Measurements from ENCODE around the gene FLNA. TPM values are rescaled to one million over a fixed set of nuclear protein-coding genes. Genes with fewer than 3 reads are reported as not detected.
A peak's percentile ranks its signal among the peaks of the same experiment; 100 is the strongest.
"Not testable (repeated sequence)": the region's sequence is repeated elsewhere in the genome, so short reads cannot be mapped to it uniquely, and the experiment has no call there.

Gene FLNA
- total RNA-seq, 1 experiment from 2014 or later: 1,841 TPM

- Histone ChIP-seq H3F3A (ENCODE audit: insufficient read depth, low read depth) (peaks cover 14% of the 10 kb centered on the region), H3K36me3 (ENCODE audit: low read depth) (no peaks in the 10 kb centered on the region), H4K20me1 (ENCODE audit: insufficient read depth) (no peaks in the 10 kb centered on the region), H3K9me2 (ENCODE audit: insufficient read depth) (no peaks in the 10 kb centered on the region), H3K27me3 (ENCODE audit: insufficient read depth, low read depth) (no peaks in the 10 kb centered on the region), H3K4me3 (no peak overlapping the region), H2AFZ (no peak overlapping the region), H3K4me1 (replicated peaks; ENCODE audit: insufficient read depth) (no peaks in the 10 kb centered on the region), H3K4me2 (no peak overlapping the region), H3K79me2 (ENCODE audit: low read depth) (no peaks in the 10 kb centered on the region), H3K27ac (no peak overlapping the region), H3K9me3 (ENCODE audit: insufficient read depth, low read depth) (no peaks in the 10 kb centered on the region)
- BruUV-seq (replicated peaks): TSS peak; percentile 34
- ChIA-PET CTCF (no interaction called here), POLR2A (ENCODE audit: unreplicated experiment) (interaction anchor here (0.5 to 1.0 kb wide), 4 partner anchors 22 to 64 kb away, joined by 3 to 12 read pairs (median 7); no protein-coding TSS in a partner anchor)
- no peak for TF ChIP-seq EZH2 (IDR thresholded peaks at IDR 0.05; ENCODE audit: low read depth)
- TF ChIP-seq, protein P1, sequence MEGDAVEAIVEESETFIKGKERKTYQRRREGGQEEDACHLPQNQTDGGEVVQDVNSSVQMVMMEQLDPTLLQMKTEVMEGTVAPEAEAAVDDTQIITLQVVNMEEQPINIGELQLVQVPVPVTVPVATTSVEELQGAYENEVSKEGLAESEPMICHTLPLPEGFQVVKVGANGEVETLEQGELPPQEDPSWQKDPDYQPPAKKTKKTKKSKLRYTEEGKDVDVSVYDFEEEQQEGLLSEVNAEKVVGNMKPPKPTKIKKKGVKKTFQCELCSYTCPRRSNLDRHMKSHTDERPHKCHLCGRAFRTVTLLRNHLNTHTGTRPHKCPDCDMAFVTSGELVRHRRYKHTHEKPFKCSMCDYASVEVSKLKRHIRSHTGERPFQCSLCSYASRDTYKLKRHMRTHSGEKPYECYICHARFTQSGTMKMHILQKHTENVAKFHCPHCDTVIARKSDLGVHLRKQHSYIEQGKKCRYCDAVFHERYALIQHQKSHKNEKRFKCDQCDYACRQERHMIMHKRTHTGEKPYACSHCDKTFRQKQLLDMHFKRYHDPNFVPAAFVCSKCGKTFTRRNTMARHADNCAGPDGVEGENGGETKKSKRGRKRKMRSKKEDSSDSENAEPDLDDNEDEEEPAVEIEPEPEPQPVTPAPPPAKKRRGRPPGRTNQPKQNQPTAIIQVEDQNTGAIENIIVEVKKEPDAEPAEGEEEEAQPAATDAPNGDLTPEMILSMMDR (conservative IDR thresholded peaks at IDR 0.05): no peak
- intact Hi-C loops (cut with micrococcal nuclease; ENCODE audit: unreplicated experiment): no loop called here
- DNase-seq: peak in 1 of 2 experiments; percentile 10
Measured at GRCh38 chrX:154348646-154349358, 25.6 kb downstream of the FLNA start.

DNA sequence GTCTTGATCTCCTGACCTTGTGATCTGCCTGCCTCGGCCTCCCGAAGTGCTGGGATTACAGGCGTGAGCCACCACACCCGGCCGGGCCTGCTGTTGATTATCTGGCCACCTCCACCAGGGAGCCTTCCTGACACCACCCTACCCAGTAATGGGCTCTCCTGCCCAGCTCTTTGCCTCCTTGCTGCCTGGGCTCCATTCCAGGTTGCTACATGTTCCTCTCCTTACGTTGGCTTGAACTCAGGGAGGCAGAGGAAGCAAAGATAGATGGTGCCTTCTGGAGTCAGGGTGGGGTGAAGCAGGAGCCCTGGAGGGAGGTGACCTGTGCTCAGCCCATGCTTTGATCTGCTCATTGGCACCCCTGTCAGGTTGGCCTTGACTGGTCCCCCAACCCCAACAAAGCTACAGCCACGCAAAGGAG lies 26.3 kb downstream of the FLNA start:
- no peaks in the 10 kb centered on the region for H3K36me3 ChIP-seq (ENCODE audit: low read depth)
- BruUV-seq (replicated peaks): no TSS peak
- H3K9me2 ChIP-seq (ENCODE audit: insufficient read depth): no peaks in the 10 kb centered on the region
- H2AFZ ChIP-seq: no peak overlapping the region
- H3K27ac ChIP-seq: no peak overlapping the region
- intact Hi-C loops (cut with micrococcal nuclease; ENCODE audit: unreplicated experiment): no loop called here
- H3F3A ChIP-seq (ENCODE audit: insufficient read depth, low read depth): peaks cover 14% of the 10 kb centered on the region
- POLR2A ChIA-PET (ENCODE audit: unreplicated experiment): interaction anchor here (0.6 to 1.0 kb wide), 2 partner anchors 23 to 28 kb away, joined by 3 to 12 read pairs; no protein-coding TSS in a partner anchor
- H4K20me1 ChIP-seq (ENCODE audit: insufficient read depth): no peaks in the 10 kb centered on the region
- CTCF ChIA-PET: no interaction called here
- H3K4me3 ChIP-seq: no peak overlapping the region
- no peaks in the 10 kb centered on the region for H3K4me1 ChIP-seq (replicated peaks; ENCODE audit: insufficient read depth)
- no peak for TF ChIP-seq EZH2 (IDR thresholded peaks at IDR 0.05; ENCODE audit: low read depth)
- H3K4me2 ChIP-seq: no peak overlapping the region
- DNase-seq: peak in 1 of 2 experiments; percentile 19
- no peaks in the 10 kb centered on the region for H3K27me3 ChIP-seq (ENCODE audit: insufficient read depth, low read depth)
- no peaks in the 10 kb centered on the region for H3K9me3 ChIP-seq (ENCODE audit: insufficient read depth, low read depth)
- H3K79me2 ChIP-seq (ENCODE audit: low read depth): no peaks in the 10 kb centered on the region

DNA sequence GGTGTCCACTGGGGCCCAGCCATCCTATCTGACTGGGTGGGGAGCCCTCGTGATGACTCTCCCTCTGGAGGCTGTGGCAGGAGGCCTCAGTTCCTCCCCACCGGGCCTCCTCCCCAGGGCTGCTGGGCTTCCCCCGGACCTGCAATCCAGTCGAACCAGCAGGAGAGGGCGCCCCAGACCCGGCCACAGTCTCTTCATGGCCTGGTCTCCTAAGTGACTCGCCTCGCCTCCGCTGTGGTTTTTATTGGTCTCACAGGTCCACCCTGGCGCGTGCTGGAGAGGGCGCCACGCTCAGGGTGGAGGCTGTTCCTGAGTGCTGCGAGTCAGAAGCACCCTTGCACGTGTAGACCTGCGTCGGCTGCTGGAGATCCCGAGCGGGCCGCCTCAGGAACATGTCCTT lies 30.8 kb downstream of the FLNA start:
- H3K4me2 ChIP-seq; intact Hi-C loops (cut with micrococcal nuclease; ENCODE audit: unreplicated experiment); H3K4me1 ChIP-seq (replicated peaks; ENCODE audit: insufficient read depth); DNase-seq; POLR2A ChIA-PET (ENCODE audit: unreplicated experiment); BruUV-seq (replicated peaks); H3K79me2 ChIP-seq (ENCODE audit: low read depth); H4K20me1 ChIP-seq (ENCODE audit: insufficient read depth); H3F3A ChIP-seq (ENCODE audit: insufficient read depth, low read depth); H3K9me2 ChIP-seq (ENCODE audit: insufficient read depth); CTCF ChIA-PET; H3K4me3 ChIP-seq; H3K36me3 ChIP-seq (ENCODE audit: low read depth); H2AFZ ChIP-seq; H3K9me3 ChIP-seq (ENCODE audit: insufficient read depth, low read depth); H3K27me3 ChIP-seq (ENCODE audit: insufficient read depth, low read depth); H3K27ac ChIP-seq: not testable (repeated sequence)

GRCh38 chrX:154343063-154343462 lies 31.4 kb downstream of the FLNA start:
- H3K4me2 ChIP-seq; H3K4me1 ChIP-seq (replicated peaks; ENCODE audit: insufficient read depth); H3F3A ChIP-seq (ENCODE audit: insufficient read depth, low read depth); H4K20me1 ChIP-seq (ENCODE audit: insufficient read depth); H3K9me3 ChIP-seq (ENCODE audit: insufficient read depth, low read depth); H3K36me3 ChIP-seq (ENCODE audit: low read depth); DNase-seq; H3K27me3 ChIP-seq (ENCODE audit: insufficient read depth, low read depth); CTCF ChIA-PET; H3K27ac ChIP-seq; intact Hi-C loops (cut with micrococcal nuclease; ENCODE audit: unreplicated experiment); POLR2A ChIA-PET (ENCODE audit: unreplicated experiment); H2AFZ ChIP-seq; H3K4me3 ChIP-seq; H3K9me2 ChIP-seq (ENCODE audit: insufficient read depth); H3K79me2 ChIP-seq (ENCODE audit: low read depth): not testable (repeated sequence)
- BruUV-seq (replicated peaks): TSS peak; percentile 46

GRCh38 chrX:154341399-154342298 lies 32.8 kb downstream of the FLNA start:
- H3K79me2 ChIP-seq (ENCODE audit: low read depth); H2AFZ ChIP-seq; H3F3A ChIP-seq (ENCODE audit: insufficient read depth, low read depth); CTCF ChIA-PET; H3K9me3 ChIP-seq (ENCODE audit: insufficient read depth, low read depth); H3K9me2 ChIP-seq (ENCODE audit: insufficient read depth); DNase-seq; POLR2A ChIA-PET (ENCODE audit: unreplicated experiment); H3K27ac ChIP-seq; H3K4me1 ChIP-seq (replicated peaks; ENCODE audit: insufficient read depth); intact Hi-C loops (cut with micrococcal nuclease; ENCODE audit: unreplicated experiment); H3K4me2 ChIP-seq; BruUV-seq (replicated peaks); H3K4me3 ChIP-seq; H4K20me1 ChIP-seq (ENCODE audit: insufficient read depth); H3K27me3 ChIP-seq (ENCODE audit: insufficient read depth, low read depth); H3K36me3 ChIP-seq (ENCODE audit: low read depth): not testable (repeated sequence)

All from PC-9 (cell line).